Mammary epithelial cell (primary cell): Measurements from ENCODE around the gene ARHGEF25.

ENCODE experiments used
- EZH2 ChIP-seq: IDR thresholded peaks from 2 replicates; pipeline ENCODE4 v1.6.1; 2012; ENCODE audit warnings: low read length, inconsistent platforms, borderline replicate concordance
- TF ChIP-seq, protein P1 (sequence below), 2 donors: IDR thresholded peaks in 1 of 2; conservative IDR thresholded peaks in 1 of 2; 2 replicates each; pipeline ENCODE4 v1.5.1; 2011 to 2012; ENCODE audit warnings: inconsistent platforms in 2 of 2, low read length in 2 of 2, mild to moderate bottlenecking in 2 of 2, control low read depth in 1 of 2, low read depth in 1 of 2; ENCODE audit not compliant: insufficient read depth in 1 of 2; ENCODE audit errors: extremely low read depth in 1 of 2

DNA sequence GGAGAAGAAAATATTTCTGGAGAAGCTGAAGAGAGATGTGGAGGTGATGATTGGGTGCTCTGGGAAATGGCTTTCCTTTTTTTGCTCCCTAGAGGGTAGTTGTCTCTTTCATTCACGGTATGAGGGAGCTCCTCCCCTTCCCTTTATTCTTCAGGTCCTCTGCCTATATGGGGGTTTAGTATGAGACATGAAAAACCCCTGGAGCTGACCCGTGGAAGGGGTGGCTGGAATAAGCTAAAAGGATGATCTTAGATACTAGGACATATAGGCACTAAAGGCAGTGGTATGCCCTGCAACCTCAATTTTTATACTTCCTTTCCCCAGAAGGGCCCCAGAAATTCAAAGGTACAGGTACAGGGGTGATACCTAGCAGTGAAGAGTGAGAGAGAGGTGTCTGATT is 10.8 kb upstream of the ARHGEF25 start:
- TF ChIP-seq, protein P1, sequence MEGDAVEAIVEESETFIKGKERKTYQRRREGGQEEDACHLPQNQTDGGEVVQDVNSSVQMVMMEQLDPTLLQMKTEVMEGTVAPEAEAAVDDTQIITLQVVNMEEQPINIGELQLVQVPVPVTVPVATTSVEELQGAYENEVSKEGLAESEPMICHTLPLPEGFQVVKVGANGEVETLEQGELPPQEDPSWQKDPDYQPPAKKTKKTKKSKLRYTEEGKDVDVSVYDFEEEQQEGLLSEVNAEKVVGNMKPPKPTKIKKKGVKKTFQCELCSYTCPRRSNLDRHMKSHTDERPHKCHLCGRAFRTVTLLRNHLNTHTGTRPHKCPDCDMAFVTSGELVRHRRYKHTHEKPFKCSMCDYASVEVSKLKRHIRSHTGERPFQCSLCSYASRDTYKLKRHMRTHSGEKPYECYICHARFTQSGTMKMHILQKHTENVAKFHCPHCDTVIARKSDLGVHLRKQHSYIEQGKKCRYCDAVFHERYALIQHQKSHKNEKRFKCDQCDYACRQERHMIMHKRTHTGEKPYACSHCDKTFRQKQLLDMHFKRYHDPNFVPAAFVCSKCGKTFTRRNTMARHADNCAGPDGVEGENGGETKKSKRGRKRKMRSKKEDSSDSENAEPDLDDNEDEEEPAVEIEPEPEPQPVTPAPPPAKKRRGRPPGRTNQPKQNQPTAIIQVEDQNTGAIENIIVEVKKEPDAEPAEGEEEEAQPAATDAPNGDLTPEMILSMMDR (conservative IDR thresholded peaks at IDR 0.05 in 1 of 2, IDR thresholded peaks at IDR 0.05 in 1 of 2; ENCODE audit: extremely low read depth in 1 of 2, insufficient read depth in 1 of 2, low read depth in 1 of 2, low read length in 2 of 2) = no peak
- no peak for TF ChIP-seq EZH2
